ENCODE results near the gene GPD2.

GPD2 gene

DNA sequence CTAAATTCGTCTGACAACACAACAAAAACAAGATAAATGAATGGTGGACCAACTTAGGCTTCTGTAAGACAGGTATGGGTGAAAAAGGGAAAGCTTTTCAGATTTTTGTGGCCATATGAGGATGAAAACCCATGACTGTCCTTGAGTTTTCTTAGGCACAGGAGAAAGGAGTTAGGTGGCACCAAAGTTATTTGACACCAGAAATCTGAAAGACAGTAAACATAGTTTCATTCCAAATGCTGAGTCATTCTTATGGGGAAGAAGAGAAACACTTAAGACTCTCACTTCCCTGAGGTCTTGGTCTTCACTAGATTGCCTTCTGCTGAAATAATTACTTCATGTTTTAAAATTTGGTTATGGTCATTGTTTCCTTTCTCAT is 5.2 kb upstream of the GPD2 start:
- Histone ChIP-seq H3K27ac (peak overlapping the region; percentile 29; the same call in 1 of the 2 replicates), H3K4me1 (ENCODE audit: low read depth, poor library complexity, severe bottlenecking) (peaks cover 45% of the 10 kb centered on the region), H3K79me2 (ENCODE audit: insufficient read depth, low read depth) (no peaks in the 10 kb centered on the region), H3K27me3 (ENCODE audit: insufficient read depth, low read depth) (no peaks in the 10 kb centered on the region), H3K4me3 (IDR thresholded peaks at IDR 0.05; ENCODE audit: insufficient read depth, low read depth, low read length) (peak overlapping the region; percentile 66), H3K36me3 (ENCODE audit: insufficient read depth) (no peaks in the 10 kb centered on the region), H3K4me2 (peak overlapping the region; percentile 27), H4K20me1 (ENCODE audit: insufficient read depth) (no peaks in the 10 kb centered on the region), H3K9ac (peak overlapping the region; percentile 3; the same call in 1 of the 2 replicates), H2AFZ (ENCODE audit: low read depth) (peak overlapping the region; percentile 5; the same call in 1 of the 2 replicates)
- TF ChIP-seq, protein P1, sequence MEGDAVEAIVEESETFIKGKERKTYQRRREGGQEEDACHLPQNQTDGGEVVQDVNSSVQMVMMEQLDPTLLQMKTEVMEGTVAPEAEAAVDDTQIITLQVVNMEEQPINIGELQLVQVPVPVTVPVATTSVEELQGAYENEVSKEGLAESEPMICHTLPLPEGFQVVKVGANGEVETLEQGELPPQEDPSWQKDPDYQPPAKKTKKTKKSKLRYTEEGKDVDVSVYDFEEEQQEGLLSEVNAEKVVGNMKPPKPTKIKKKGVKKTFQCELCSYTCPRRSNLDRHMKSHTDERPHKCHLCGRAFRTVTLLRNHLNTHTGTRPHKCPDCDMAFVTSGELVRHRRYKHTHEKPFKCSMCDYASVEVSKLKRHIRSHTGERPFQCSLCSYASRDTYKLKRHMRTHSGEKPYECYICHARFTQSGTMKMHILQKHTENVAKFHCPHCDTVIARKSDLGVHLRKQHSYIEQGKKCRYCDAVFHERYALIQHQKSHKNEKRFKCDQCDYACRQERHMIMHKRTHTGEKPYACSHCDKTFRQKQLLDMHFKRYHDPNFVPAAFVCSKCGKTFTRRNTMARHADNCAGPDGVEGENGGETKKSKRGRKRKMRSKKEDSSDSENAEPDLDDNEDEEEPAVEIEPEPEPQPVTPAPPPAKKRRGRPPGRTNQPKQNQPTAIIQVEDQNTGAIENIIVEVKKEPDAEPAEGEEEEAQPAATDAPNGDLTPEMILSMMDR (conservative IDR thresholded peaks at IDR 0.05; ENCODE audit: low read depth, low read length): no peak

DNA sequence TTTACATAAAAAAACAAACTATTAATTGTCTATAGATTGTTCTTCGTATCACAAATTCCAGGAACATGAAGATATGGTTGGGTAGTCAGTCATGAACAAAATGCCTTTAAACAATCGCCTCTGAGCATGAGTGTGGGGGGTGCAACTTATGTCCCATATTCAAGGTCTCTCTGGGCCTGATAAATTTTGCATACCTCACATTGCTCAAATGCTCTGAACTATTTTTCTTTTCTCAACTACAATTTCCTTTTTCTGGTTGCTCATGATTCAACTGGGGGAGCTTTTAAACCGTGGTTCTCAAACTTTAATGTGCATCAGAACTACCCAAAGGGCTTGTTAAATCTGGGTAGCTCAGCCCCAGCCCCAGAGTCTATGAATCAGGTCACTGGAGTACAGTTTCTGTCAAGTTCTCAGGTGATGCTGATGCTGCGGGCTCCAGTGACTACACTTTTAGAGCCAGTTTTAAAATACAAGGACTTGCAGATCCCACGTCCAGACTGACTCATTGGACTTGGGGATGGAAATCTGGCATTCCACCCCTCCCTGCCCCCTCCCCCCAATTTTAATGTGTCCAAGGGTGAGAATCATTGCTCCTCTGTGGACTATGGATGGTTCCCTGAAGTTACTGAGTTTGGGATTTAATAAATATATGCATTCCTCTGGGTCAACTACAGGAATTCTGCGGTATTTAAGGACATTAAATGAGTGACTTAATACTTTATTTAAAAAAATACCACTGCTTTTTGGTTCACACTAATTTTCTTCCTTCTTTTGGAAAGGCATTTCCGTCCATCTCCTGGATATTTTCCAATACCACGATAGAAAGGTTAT is 1.5 kb upstream of the GPD2 start:
- H4K20me1 ChIP-seq (ENCODE audit: insufficient read depth): no peaks in the 10 kb centered on the region
- no peak overlapping the region for H3K4me3 ChIP-seq (IDR thresholded peaks at IDR 0.05; ENCODE audit: insufficient read depth, low read depth, low read length)
- TF ChIP-seq, protein P1 (conservative IDR thresholded peaks at IDR 0.05; ENCODE audit: low read depth, low read length): no peak
- peaks cover 56% of the 10 kb centered on the region for H3K4me1 ChIP-seq (ENCODE audit: low read depth, poor library complexity, severe bottlenecking)
- H3K36me3 ChIP-seq (ENCODE audit: insufficient read depth): no peaks in the 10 kb centered on the region
- H3K9ac ChIP-seq: no peak overlapping the region
- H3K4me2 ChIP-seq: no peak overlapping the region
- H2AFZ ChIP-seq (ENCODE audit: low read depth): no peak overlapping the region
- no peak overlapping the region for H3K27ac ChIP-seq
- H3K27me3 ChIP-seq (ENCODE audit: insufficient read depth, low read depth): no peaks in the 10 kb centered on the region
- H3K79me2 ChIP-seq (ENCODE audit: insufficient read depth, low read depth): peaks cover 10% of the 10 kb centered on the region; the same call in 1 of the 2 replicates

DNA sequence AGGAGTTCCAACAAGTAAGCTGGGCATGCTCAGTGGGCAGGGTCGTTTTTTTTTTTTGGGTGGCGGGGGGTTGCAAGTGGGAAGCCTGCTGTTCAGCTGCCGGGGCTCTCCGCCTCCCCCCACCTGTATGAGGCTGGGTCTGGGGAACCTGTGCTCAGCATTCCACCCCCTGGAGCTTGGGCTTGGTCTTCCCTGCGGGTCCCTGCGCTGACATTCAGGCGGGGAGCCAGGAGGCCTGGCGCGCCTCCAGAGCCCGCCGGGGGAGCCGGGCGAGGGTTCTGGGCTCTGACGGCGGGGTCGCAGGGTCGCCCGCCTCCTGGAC is 822 bp upstream of the GPD2 start:
- Histone ChIP-seq H3K27me3 (ENCODE audit: insufficient read depth, low read depth) (no peaks in the 10 kb centered on the region), H3K4me2 (no peak overlapping the region), H3K4me3 (IDR thresholded peaks at IDR 0.05; ENCODE audit: insufficient read depth, low read depth, low read length) (no peak overlapping the region), H3K4me1 (ENCODE audit: low read depth, poor library complexity, severe bottlenecking) (peaks cover 49% of the 10 kb centered on the region), H4K20me1 (ENCODE audit: insufficient read depth) (no peaks in the 10 kb centered on the region), H3K36me3 (ENCODE audit: insufficient read depth) (no peaks in the 10 kb centered on the region), H3K79me2 (ENCODE audit: insufficient read depth, low read depth) (peaks cover 15% of the 10 kb centered on the region; the same call in 1 of the 2 replicates), H2AFZ (ENCODE audit: low read depth) (peak overlapping the region; percentile 97; the same call in 1 of the 2 replicates), H3K27ac (no peak overlapping the region), H3K9ac (no peak overlapping the region)
- TF ChIP-seq, protein P1 (conservative IDR thresholded peaks at IDR 0.05; ENCODE audit: low read depth, low read length): no peak

DNA sequence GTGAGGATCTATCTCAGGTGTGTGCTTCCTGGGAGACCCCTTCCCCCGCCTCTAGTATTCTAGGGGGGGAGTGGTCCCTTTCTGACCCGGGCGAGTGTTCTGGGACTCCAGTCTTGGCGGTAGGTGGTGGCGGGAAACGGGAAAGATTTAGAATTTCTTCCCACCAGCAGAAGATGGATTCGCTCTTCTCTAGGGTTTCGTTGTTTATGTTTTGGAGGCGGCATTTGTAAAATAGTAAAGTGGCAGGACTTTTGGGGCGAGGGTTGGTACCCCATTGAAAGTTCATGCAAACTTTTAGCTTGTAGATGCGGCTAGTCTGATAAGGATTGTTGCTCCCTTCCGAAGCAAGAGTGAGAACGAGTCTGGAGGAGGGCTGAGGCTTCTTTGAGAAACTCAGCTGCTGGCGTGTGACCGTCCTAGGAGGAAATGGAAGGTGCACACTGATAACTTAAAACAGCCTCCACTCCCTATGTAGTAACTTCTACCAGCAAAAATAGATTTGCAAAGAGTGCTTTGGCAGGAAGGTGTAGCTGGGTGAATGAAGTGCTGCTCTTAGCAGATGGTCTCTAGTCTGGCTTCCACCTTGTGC is 412 bp downstream of the GPD2 start:
- H4K20me1 ChIP-seq (ENCODE audit: insufficient read depth): no peaks in the 10 kb centered on the region
- peak overlapping the region; percentile 78 for H3K9ac ChIP-seq
- peaks cover 37% of the 10 kb centered on the region for H3K4me1 ChIP-seq (ENCODE audit: low read depth, poor library complexity, severe bottlenecking)
- TF ChIP-seq, protein P1 (conservative IDR thresholded peaks at IDR 0.05; ENCODE audit: low read depth, low read length): no peak
- no peaks in the 10 kb centered on the region for H3K27me3 ChIP-seq (ENCODE audit: insufficient read depth, low read depth)
- H3K4me2 ChIP-seq: peak overlapping the region; percentile 99
- peak overlapping the region; percentile 97 for H2AFZ ChIP-seq (ENCODE audit: low read depth)
- H3K36me3 ChIP-seq (ENCODE audit: insufficient read depth): no peaks in the 10 kb centered on the region
- H3K79me2 ChIP-seq (ENCODE audit: insufficient read depth, low read depth): peaks cover 18% of the 10 kb centered on the region; the same call in 1 of the 2 replicates
- H3K27ac ChIP-seq: peak overlapping the region; percentile 16; the same call in 1 of the 2 replicates
- H3K4me3 ChIP-seq (IDR thresholded peaks at IDR 0.05; ENCODE audit: insufficient read depth, low read depth, low read length): peak overlapping the region; percentile 90

Measured in KMS-11 (cell line).